GM19099 (cell line): ENCODE measurements around the gene PRRC1.

ENCODE experiments used
- POLR2A ChIP-seq: IDR thresholded peaks from 3 replicates; pipeline ENCODE4 v1.6.1; 2011; ENCODE audit warnings: low read depth; ENCODE audit not compliant: insufficient read length; ENCODE audit errors: extremely low read depth

PRRC1 gene

DNA sequence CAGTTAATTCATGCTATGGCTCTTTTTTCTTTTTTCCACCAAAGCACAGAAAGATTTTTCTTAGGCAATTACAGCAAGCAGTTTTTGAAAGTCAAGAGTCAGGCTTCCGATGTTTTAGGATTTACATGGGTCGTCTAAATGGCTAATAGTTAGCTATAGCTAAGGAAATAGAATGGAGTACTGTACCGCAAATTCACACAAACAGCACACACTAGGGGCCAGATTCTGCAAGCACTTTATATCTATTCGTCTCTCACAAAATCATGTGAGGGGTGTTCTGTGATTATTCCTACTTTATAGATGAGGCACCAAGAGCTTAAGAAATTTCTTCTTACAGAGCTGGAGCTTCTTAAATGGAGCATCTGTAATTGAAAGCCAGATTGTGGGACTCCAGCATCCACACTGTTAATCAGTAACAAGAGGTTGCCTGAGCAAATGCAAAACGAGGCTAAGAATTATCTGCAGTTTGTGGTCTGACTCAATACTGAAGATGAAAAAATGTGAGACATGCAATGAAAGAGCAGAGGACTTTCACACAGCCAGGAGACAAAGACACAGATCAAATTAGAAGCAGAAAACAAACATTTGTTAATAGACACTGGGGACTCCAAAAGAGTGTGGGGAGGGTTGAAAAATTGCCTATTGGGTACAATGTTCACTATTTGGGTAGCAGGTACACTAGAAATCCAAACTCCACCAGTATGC lies 68.8 kb downstream of the PRRC1 start:
- TF ChIP-seq POLR2A, result peak; percentile 39

DNA sequence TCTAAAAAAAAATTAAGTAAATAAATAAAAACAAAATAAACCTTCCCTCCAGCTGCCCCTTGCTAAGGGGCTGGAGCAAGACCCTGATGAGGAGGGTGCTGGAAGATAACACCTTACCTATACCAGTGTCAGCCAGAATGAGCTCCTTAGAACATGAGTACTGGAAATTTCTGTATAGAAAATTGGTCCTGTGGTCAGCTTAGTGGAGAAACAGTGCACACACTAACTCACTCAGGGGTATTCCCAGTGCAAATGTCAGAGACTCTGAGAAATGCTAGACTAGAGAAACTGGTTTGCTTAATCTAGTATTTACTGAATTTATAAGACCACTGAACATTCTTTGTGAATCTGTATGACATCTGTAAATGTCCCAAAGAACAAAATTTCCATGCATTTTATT lies 69.4 kb downstream of the PRRC1 start:
- peak; percentile 53 for TF ChIP-seq POLR2A

DNA sequence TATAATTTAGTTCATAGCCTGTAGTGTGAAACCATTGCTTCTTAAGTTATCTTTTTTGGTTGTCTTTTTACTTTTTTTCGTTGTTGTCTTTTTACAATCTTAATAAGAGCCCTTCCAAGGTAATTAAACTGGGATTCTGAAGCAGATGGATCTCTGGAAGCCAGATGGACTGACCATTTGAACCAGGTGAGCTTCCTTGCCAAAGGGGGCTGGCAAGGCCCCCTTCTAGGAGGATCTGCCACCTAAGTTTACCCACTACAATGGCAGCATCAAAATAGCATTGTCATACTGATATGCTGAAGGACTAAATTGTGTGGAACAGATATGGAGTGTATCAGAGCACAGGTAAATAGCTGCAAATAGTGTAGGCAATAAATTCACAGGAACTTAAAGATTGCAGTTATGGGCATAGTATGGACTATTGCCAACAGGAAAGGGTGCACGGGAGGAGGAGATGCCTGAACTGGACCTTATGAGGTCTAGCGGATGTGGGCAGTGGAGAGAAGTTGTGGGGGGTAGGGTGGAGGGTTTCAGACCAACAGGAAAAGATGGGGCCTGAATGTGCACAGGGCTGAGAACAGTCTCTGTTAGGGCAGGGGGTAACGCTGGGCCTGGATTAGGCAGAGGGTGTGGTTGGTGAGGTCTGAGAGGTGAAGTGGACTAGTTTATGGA lies 69.9 kb downstream of the PRRC1 start:
- peak; percentile 34 for TF ChIP-seq POLR2A

DNA sequence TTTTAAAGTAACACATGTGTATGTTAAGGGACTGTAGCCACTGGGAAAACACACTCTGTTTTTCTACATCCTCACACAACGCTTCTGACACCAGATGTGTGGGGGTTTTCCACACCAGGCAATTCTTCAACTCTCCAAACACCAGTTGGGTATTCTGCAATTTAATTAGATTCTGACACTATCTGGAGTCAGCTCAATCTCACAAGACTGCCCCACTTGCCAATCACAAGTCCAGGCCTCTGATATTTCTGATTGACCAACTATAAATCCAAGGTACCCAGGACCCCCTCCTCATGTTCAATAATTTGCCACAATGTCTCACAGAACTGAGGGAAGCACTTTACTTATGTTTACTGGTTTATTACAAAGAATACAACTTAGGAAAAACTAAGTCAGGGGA lies 70.9 kb downstream of the PRRC1 start:
- no peak for TF ChIP-seq POLR2A

DNA sequence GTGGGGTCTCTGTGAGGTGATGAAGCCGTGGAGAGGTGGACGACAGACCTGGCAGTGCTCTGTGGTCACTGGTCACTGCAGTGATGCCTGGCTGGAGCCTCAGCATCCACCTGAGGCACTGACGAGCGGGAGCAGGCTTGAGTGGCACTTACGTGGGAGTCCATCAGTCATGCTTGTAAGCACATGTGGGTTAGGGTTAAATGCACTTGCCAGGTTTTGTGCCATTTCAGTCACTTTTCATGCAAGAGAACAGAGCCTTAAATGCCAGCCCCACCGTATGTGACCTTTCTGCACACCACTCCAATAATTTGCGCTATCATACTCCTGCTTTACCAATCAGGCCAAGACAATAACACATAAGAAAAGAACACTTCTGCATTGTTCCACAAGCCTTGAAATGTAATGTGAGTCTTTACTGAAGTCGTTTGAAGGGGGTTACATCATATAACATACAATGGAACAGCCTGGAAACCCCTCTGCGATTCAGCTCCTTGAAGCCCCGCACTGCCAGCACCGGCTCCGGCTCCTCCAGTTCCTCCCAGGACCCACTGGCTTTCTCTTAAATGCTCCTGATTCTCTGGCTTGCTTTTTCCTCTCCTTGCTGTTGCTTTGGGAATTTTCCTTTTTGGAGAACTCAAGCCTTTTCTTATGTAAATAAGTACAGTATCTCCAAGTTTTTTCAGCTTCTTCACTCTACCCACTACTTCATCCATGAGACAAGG lies 72.0 kb downstream of the PRRC1 start:
- no peak for TF ChIP-seq POLR2A

DNA sequence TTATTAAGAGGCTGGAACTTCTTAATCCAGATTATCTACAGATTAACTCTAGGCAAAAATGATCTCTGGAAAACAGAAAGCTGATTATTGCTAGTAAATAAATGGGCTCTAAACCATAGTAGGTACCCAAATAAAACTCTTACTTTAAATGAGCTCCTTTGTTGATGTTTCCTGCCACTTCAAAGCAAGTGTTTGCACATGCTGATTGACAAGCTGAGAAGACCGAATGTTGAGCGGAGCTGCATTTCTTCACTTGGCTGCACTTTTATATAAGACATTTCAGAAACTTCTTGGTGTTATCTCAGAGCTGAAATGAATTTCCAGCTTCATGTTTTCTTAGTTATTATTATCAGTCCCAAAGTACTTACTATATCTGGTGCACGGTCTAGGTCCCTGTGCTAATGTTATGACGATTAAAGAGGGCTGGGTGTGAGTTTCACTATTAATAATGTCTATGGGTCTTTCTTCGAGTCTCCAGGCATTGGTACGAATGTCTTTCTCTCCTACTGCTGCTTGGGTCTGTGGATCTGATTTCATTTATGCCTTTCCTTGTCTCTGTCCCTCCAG lies 72.8 kb downstream of the PRRC1 start:
- no peak for TF ChIP-seq POLR2A

DNA sequence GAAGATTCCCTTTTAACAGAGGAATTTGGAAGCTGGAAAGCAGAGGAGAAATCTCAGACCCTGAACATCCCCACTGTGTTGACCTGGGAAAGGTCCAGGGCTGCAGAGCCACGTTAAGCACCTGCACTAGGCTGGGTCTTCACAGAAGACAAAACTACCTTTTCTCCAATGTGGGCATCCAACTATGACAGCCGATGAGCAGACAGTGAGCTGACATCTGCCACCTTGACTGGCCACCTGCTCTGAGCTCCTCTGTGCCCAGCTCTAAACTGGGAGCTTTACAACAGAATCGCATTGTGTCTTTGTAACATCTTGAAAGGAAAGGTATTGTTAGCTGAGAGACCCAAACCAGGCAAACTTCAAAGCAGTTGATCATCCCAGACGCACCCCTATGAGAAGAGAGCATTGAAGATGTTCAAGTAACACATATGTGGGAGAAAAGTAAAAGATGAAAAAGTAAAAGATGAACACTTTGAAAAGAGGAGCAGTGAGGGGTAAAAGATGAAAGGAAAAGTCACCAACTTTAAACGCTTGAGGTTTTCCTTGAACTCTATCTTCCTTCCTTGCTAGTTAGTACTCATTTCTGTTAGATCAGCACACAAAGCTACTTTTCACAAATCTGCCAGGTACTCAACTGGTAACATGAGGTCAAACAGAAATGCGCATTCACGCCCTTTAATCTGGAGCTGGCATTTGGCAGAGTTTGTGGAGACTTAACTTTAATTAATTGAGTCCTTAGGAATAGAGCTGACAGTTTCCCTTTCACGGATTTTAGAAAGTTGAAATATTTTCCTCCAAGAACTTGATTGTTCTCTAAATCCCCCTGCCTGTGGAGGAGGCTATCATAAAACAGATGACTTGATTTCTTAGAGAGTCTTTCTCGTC lies 78.3 kb downstream of the PRRC1 start:
- TF ChIP-seq POLR2A, result no peak

DNA sequence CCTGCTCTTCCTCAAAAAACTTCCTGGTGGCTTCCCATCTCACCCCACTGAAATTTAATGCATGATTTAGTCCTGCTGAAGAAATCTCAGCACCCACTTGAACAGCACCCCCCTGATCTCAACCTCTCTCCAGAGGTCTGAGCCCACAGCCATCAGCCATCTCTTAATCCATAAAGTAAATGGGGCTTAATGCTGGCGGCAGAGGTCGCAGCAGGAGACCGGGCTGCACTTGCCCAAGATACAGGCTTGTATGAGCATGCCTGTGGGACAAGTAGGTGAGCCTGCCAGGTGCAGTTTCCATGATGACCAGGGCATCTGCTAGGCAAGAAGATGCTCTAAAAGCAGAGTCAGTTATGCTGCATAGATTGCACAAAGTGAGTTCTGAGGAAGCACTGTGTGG lies 79.1 kb downstream of the PRRC1 start:
- no peak for TF ChIP-seq POLR2A

DNA sequence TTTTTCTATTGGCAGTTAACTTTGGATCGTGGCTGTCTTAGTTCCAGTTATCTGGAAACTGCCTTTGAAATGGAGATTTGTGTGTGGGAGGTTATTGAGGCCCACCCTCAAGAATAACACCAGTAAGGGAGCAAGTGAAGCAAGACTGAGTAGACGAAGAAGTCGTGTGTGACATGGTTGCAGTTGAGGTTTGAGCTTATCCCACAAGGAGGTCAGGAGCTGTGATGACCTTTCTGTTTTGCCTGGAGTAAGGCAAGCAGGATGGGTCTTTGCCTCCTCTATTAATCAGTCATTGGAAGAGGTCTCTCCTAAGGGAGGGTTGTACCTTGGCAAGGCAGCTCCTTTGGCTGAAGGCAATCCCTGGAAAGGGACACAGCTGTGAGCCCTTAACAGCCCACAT lies 81.9 kb downstream of the PRRC1 start:
- TF ChIP-seq POLR2A, result no peak

DNA sequence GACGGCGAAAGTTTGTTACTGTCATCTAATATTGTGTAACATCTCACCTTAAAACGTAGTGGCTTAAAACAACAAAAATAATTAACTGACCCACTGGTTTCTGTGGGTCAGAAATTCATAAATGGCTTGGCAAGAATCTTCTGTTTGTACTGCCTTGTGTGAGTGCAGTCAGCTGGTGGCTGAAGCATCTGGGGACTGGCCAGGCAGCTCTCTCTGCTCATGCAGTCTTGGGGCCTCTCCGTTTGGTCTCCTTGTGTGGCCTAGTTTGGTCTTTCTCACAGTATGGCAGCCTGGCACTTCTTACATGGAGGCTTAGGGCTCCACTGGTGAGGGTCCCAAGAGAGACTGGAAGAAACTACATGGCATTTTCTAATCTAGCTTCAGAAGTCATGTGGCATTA lies 82.4 kb downstream of the PRRC1 start:
- no peak for TF ChIP-seq POLR2A

DNA sequence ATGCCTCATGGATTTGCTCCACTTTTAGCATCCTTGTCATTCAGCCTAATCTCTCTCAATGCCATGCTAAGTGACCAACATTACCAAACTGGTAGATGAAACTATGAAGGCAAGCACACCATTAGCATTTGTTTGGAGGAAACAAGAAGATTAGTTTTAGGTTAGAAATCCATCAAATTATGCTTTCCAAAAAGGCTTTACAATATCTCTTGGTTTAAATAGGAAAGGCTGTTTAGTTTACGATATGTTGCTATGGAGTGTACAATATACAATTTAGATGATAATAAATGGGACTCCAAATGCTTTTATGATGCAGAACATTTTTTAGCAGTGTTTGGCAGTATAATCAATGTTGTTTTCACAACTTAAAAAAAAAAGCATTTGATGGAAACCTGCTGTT lies 83.7 kb downstream of the PRRC1 start:
- TF ChIP-seq POLR2A, result no peak

DNA sequence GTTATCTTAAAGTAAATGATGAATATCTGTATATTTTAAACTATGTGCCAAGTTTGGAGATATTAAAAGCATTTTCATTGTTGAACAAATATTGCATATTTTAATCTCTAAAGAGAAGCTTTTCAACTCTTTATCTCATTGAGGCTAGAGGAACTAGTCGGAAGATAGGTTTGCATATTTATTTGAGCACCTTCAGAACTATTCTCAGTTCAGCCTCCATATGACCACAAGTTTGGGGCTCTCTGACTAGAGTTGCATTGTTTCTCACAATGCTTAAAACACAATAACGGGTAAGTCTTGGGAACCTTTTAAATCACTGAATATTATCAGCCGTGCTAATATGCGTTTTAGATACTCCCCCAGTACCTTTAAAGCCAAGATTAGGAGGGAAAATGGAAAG lies 84.2 kb downstream of the PRRC1 start:
- TF ChIP-seq POLR2A, result no peak

DNA sequence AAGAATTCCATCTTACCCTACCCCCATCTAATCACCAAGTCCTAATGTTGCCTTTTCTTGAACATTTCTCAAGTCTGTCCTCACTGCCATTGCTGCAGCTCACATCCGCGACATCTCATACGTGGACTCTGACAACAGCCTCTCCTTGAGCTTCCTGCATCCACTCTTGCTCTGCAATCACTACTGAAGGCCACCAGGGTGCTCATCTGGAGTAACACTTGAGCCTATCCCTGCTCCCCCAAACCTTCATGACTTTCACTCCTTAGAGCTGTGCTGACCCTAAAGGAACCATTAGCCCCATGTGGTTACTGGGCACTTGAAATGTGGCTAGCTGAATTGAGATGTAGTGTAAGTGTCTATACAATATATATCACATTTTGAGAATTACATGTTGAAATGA lies 85.0 kb downstream of the PRRC1 start:
- TF ChIP-seq POLR2A, result no peak

DNA sequence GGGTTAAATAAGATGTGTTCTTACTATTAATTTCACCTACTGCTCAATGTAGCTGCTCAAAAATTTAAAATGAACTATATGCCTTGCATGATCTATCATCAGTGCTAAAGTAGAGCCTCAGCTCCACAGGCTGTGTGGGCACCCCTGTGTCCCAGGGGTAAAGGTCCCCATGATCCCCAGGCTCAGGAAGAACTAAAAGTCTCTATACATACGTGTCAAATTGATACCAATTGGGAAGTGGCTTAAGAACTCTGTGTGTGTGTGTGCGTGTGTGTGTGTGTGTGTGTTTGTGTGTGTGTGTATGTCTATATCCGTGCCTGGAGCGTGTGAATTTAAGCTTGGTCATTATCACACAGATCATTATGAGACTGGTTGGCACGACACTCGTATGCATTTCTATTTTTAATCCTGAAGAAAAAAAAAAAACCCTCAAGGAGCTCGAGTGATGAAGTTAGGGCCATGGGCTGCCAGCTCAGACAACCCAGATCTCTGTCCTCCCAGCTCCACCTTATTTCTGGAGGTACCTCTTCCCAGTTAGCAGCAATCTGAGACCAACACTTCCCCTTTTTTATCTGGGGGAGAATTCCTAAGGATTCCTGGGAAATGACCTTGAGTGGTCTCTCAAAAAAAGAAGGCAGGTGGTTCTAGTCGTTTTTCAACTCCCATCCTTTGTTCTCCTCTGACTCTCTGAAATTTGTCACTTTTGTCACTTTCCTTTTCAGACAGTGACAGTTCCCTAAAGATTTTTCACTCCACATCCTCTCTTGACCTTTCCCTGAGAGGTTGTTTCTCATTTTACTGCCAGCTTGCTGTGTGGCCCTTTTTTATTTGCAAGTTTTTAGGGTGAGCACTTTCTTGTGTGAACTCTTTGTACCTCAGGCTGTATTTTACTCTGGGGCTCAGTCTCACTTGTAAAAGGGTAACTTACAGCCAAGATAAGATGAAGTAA lies 85.7 kb downstream of the PRRC1 start:
- no peak for TF ChIP-seq POLR2A
